Hepatocyte (in vitro differentiated cells): ENCODE measurements around the gene ICAM2.
"Not testable (repeated sequence)": the region's sequence is repeated elsewhere in the genome, so short reads cannot be mapped to it uniquely, and the experiment has no call there.

ENCODE experiments used
- EZH2 ChIP-seq: fragments of 200-600 bp; sonication (generic); IDR thresholded peaks from 2 replicates; pipeline ENCODE4 v1.6.1; 2016; ENCODE audit warnings: antibody characterized with exemption, mild to moderate bottlenecking, borderline replicate concordance
- EZH2phosphoT487 ChIP-seq: fragments of 200-600 bp; sonication (generic); IDR thresholded peaks from one replicate; pipeline ENCODE4 v1.6.1; 2018; ENCODE audit warnings: antibody characterized with exemption, mild to moderate bottlenecking, low read depth, moderate library complexity; ENCODE audit not compliant: unreplicated experiment, severe bottlenecking
- TF ChIP-seq, protein P1 (sequence below): fragments of 200-600 bp; sonication (generic); IDR thresholded peaks from 2 replicates; pipeline ENCODE4 v1.5.1; 2016; ENCODE audit warnings: antibody characterized with exemption, mild to moderate bottlenecking; ENCODE audit not compliant: poor library complexity

GRCh38 chr17:63982641-63983040 lies 37.8 kb downstream of the ICAM2 start:
- TF ChIP-seq, protein P1, sequence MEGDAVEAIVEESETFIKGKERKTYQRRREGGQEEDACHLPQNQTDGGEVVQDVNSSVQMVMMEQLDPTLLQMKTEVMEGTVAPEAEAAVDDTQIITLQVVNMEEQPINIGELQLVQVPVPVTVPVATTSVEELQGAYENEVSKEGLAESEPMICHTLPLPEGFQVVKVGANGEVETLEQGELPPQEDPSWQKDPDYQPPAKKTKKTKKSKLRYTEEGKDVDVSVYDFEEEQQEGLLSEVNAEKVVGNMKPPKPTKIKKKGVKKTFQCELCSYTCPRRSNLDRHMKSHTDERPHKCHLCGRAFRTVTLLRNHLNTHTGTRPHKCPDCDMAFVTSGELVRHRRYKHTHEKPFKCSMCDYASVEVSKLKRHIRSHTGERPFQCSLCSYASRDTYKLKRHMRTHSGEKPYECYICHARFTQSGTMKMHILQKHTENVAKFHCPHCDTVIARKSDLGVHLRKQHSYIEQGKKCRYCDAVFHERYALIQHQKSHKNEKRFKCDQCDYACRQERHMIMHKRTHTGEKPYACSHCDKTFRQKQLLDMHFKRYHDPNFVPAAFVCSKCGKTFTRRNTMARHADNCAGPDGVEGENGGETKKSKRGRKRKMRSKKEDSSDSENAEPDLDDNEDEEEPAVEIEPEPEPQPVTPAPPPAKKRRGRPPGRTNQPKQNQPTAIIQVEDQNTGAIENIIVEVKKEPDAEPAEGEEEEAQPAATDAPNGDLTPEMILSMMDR: not testable (repeated sequence)
- not testable (repeated sequence) for TF ChIP-seq EZH2phosphoT487, EZH2
